SHP77 treated with DMSO at 0.1 percent for 48 hours (cell line): Measurements from ENCODE around the gene PGM5.
"Not testable (repeated sequence)": the region's sequence is repeated elsewhere in the genome, so short reads cannot be mapped to it uniquely, and the experiment has no call there.

Experiments used
- DNase-seq: peaks from one replicate; lab custom pipeline; 2025; lab: John Stamatoyannopoulos, UW

Gene PGM5

GRCh38 chr9:68356380-68357118 is at the start of gene PGM5:
TSS of gene PGM5 (plus strand) at chr9:68356611. CDS start at chr9:68357128, 517 bp downstream.
- not testable (repeated sequence) for DNase-seq

DNA sequence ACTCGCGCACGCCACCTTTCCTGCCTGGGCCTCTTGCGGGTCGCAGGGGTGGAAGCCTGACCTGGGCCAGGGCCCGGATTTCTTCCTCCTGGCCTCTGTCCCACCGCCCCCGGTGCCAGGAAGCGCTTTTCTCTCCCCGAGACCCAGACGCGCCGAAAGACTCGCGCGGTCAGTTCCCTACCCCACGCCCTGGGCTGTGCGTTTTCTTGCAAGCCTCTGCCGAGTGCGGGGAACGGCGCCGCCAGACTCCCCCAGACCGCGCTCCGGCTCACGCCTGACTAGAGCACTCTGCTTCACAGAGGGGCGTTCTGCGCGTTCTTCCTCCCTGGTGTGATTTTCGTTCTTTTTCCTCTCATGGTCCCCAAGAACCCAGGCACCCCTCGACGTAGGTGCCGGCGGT is 49.3 kb upstream of the PGM5 start:
- DNase-seq, result not testable (repeated sequence)

DNA sequence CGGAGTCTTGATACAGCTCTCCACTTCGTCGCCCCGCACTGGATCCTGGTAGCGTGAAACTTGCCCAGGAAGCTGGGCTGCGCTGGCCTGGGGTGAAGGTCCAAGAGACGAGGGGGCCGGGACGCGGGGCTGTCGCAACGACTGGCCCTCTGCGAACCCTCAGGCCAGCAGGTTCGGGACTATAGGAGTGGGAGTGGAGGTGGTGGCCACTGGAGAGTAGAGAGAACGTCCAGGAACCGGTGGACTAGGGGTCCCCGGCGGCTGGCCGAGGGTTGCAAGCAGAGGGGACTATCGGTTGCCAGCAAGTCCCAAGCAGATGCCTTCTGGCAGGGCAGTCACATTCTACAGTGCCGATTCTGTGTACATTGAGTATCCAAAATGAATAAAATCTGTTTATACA is 48.8 kb upstream of the PGM5 start:
- DNase-seq, result not testable (repeated sequence)

DNA sequence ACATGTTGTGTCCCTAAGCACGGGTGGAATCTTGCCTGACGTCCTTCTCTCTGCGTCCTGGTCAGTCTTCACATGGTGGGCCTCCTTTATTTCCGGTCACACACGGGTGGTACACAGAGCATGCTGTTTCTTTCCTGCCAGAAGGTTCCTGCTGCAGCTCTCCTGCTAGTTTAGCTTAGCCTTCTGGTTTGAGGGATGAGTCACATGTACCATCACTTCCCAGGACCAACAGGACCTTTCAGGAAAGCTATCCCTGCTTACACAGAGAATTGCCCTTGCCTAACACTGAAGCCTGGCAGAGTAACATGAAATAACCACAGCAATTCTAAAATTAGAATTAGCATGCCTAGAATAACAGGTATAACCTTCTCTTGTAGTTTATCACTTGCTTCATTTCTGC is 45.2 kb upstream of the PGM5 start:
- not testable (repeated sequence) for DNase-seq

DNA sequence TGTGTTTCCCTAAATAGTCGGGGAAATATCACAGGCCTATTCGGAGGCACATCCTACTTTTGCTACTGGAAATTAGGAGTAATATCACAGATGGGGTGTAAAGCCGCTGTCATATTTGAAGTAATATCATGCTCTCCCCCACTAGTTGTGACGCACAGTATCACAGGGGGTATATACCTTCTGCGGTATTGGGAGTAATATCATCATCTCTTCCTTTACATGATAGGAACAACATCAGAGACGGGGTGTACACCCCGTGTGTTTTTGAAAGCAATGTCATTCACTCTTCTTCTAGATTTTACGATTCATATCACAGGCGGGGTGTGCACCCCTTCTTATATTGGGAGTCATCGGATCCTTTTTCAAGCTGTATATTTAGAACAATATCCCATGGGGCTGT is 38.2 kb upstream of the PGM5 start:
- not testable (repeated sequence) for DNase-seq

DNA sequence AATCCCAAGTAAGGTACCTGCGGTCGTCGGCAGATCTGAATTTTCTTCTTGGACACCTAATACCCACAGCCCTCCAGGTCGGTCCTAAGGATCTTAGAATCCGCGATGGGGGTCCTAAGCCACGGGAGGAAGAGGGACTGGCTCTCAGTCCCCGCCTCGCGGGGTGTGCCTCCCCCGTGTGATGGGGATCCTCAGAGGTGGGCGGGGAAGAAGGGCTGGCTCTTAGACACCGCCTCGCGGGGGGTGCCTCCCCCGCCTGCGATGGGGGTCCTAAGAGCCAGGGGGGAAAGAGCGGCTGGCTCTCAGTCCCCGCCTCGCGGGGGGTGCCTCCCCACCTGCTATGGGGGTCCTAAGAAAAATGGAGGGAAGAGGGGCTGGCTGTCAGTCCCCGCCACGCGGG is 32.7 kb upstream of the PGM5 start:
- DNase-seq, result not testable (repeated sequence)

DNA sequence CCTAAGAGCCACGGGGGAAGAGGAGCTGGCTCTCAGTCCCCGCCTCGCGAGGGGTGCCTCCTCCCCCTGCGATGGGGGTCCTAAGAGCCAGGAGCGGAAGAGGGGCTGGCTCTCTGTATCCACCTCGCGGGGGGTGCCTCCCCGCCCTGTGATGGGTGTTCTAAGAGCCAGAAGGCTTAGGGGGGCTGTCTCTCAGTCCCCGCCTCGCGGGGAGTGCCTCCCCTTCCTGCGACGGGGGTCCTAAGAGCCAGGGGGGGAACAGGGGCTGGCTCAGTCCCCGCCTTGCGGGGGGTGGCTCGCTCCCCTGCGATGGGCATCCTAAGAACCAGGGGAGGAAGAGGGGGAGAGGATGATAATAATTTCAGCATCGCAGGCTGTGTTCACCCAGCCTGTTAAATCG is 31.9 kb upstream of the PGM5 start:
- not testable (repeated sequence) for DNase-seq

- DNase-seq, result not testable (repeated sequence)
Measured at GRCh38 chr9:68329106-68329505, 27.3 kb upstream of the PGM5 start.

DNA sequence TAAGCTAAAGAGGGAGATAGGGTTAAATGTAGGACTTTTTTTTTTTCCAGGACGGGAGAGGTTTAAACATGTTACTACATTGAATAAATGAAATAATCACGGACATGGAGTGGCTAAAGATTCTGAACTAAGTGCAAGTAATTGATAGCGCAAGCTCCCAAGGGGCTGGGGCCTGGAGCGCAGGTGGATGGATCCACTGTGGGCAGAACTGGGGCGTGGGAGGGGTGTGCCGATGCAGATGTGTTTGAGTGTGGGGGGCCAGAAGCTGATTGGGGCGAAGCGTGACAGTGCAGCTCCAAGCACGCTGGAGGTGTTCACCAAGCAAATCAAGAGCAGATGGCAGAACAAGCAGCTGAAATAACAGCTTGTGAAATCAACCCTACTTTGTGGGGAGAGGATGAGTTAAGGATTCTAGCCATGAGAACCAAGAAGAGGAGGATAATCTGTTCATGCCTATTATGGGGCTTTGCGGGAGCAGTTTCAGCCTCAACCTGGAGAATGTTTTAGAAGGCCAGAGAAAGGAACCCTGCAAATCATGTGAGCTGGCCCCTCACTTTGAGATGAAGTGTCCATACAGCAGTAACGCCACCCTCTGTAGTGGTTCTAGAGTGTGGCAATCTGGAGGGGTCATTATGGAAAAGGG is 25.8 kb upstream of the PGM5 start:
- not testable (repeated sequence) for DNase-seq

DNA sequence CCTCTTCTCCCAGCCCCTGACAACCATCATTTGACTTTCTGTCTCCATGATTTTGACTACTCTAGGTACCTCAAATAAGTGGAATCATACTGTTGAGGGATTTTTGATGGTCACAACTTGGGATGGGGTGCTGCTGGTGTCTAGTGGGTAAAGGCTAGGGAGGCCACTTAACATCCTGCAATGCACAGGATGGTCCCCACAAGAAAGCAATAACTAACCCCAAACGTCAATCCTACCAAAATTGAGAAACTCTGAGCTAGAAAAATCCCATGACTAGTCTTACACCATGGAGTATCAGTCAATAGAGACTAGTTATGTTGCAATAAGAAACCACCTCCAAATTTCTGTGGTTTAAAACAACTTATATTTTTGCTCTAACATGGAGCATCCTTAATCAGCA is 24.3 kb upstream of the PGM5 start:
- DNase-seq, result not testable (repeated sequence)

GRCh38 chr9:68335935-68336334 is 20.5 kb upstream of the PGM5 start:
- DNase-seq, result not testable (repeated sequence)

GRCh38 chr9:68336639-68337339 is 19.6 kb upstream of the PGM5 start:
- not testable (repeated sequence) for DNase-seq

DNA sequence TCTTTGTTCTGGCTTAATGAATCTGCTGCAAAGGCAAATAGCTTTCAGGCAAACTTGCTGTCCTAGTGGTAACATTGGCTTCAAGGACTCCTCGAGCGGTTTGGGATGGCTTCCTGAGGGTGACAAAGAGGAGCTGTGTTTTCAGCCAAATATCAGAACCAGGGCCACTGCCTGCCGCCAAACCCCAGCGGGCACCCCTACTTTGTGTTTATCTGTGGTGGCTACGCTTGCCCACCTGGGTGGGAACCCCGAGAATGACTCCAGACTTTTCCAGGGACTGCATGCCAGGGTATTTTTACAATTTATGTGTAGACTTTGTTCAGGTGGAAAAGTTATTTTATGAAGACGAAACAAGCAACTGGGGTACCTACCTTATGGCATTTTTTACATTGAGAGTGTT is 18.4 kb upstream of the PGM5 start:
- DNase-seq, result not testable (repeated sequence)

- DNase-seq, result not testable (repeated sequence)
Measured at GRCh38 chr9:68342265-68343025, 14.0 kb upstream of the PGM5 start.

- not testable (repeated sequence) for DNase-seq
Measured at GRCh38 chr9:68343242-68343641, 13.2 kb upstream of the PGM5 start.

GRCh38 chr9:68343992-68344391 is 12.4 kb upstream of the PGM5 start:
- DNase-seq, result not testable (repeated sequence)

DNA sequence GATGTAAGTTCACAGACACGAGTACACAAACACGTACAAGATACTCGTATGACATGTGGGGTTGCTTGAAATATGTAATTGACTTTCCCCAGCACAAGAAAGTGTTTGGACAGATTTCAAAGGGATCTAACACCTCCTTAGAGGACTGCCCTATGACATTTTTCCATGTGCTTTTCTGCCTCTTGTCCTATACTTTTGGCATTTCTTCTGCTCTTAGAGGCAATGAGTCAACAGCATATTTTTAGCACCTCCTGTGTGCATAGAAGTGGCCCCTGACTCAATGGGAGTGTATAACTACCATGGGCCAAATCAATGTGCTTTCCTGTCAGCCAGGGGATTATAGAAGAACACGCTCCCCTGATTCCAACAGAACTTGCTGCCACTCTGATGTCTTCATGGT is 4.7 kb upstream of the PGM5 start:
- not testable (repeated sequence) for DNase-seq

DNA sequence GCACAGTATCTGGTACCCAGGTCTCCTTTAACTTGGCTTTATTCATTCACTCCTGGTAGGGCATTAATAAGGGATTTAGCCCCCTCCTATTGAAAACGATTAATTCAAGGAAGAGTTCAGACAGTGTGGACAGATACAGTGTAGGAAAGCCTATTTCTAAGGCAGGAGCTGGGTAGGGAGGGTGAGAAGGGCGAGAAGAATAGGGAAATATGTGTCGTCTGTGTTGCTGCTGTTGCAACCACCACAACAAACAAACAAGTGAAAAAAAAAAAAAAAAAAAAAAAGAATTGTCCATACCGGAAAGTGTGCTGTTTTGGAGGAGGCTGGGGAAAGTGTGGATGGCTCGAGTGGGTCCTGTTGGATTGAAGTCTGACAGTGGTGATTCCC is 425 bp upstream of the PGM5 start:
- DNase-seq, result not testable (repeated sequence)

- DNase-seq, result not testable (repeated sequence)
Measured at GRCh38 chr9:68357119-68357714, 806 bp downstream of the PGM5 start.

- DNase-seq, result not testable (repeated sequence)
Measured at GRCh38 chr9:68366933-68367547, 10.6 kb downstream of the PGM5 start.

- not testable (repeated sequence) for DNase-seq
Measured at GRCh38 chr9:68375789-68376188, 19.4 kb downstream of the PGM5 start.
